Measurements from ENCODE around the gene WDR54.

The WDR54 gene

GRCh38 chr2:74429487-74430451 is 8.2 kb downstream of the WDR54 start:
- Histone ChIP-seq H3K4me3 (ENCODE audit: insufficient read length, low read depth) (no peak overlapping the region), H3K27me3 (ENCODE audit: insufficient read depth, insufficient read length) (no peaks in the 10 kb centered on the region), H3K9me3 (ENCODE audit: insufficient read depth, low read length) (no peaks in the 10 kb centered on the region), H3K36me3 (ENCODE audit: insufficient read depth, insufficient read length, low read length) (peaks cover 77% of the 10 kb centered on the region), H3K9ac (ENCODE audit: insufficient read length, low read depth) (no peak overlapping the region), H3K4me1 (ENCODE audit: insufficient read depth, insufficient read length) (peaks cover 2% of the 10 kb centered on the region)
- DNase-seq (ENCODE audit: low read depth, low spot score) = no peak
- TF ChIP-seq SUZ12 (IDR thresholded peaks at IDR 0.05; ENCODE audit: extremely low read depth, insufficient read depth, insufficient read length) (no peak), ZNF274 (IDR thresholded peaks at IDR 0.05; ENCODE audit: low read depth, low read length) (no peak), YY1 (IDR thresholded peaks at IDR 0.05; ENCODE audit: insufficient read depth, insufficient read length) (no peak)

- no peak for TF ChIP-seq ZNF274 (IDR thresholded peaks at IDR 0.05; ENCODE audit: low read depth, low read length)
- no peak for TF ChIP-seq SUZ12 (IDR thresholded peaks at IDR 0.05; ENCODE audit: extremely low read depth, insufficient read depth, insufficient read length)
- Histone ChIP-seq H3K9me3 (ENCODE audit: insufficient read depth, low read length) (no peaks in the 10 kb centered on the region), H3K36me3 (ENCODE audit: insufficient read depth, insufficient read length, low read length) (peaks cover 73% of the 10 kb centered on the region), H3K27me3 (ENCODE audit: insufficient read depth, insufficient read length) (no peaks in the 10 kb centered on the region), H3K4me3 (ENCODE audit: insufficient read length, low read depth) (no peak overlapping the region), H3K9ac (ENCODE audit: insufficient read length, low read depth) (no peak overlapping the region), H3K4me1 (ENCODE audit: insufficient read depth, insufficient read length) (peaks cover 2% of the 10 kb centered on the region)
- DNase-seq (ENCODE audit: low read depth, low spot score) = no peak
These were observed 9.0 kb downstream of the WDR54 start for GRCh38 chr2:74430502-74430901.

- Histone ChIP-seq H3K27me3 (ENCODE audit: insufficient read depth, insufficient read length) (no peaks in the 10 kb centered on the region), H3K9ac (ENCODE audit: insufficient read length, low read depth) (no peak overlapping the region), H3K36me3 (ENCODE audit: insufficient read depth, insufficient read length, low read length) (peaks cover 46% of the 10 kb centered on the region), H3K4me1 (ENCODE audit: insufficient read depth, insufficient read length) (peaks cover 9% of the 10 kb centered on the region), H3K4me3 (ENCODE audit: insufficient read length, low read depth) (no peak overlapping the region), H3K9me3 (ENCODE audit: insufficient read depth, low read length) (no peaks in the 10 kb centered on the region)
- DNase-seq (ENCODE audit: low read depth, low spot score) = no peak
- no peak for TF ChIP-seq ZNF274 (IDR thresholded peaks at IDR 0.05; ENCODE audit: low read depth, low read length)
- no peak for TF ChIP-seq SUZ12 (IDR thresholded peaks at IDR 0.05; ENCODE audit: extremely low read depth, insufficient read depth, insufficient read length)
These were observed 14.7 kb downstream of the WDR54 start for GRCh38 chr2:74436111-74436805.

- peaks cover 39% of the 10 kb centered on the region for H3K36me3 ChIP-seq (ENCODE audit: insufficient read depth, insufficient read length, low read length)
- no peaks in the 10 kb centered on the region for H3K27me3 ChIP-seq (ENCODE audit: insufficient read depth, insufficient read length)
- TF ChIP-seq YY1 (IDR thresholded peaks at IDR 0.05; ENCODE audit: insufficient read depth, insufficient read length) (no peak), SUZ12 (IDR thresholded peaks at IDR 0.05; ENCODE audit: extremely low read depth, insufficient read depth, insufficient read length) (no peak), ZNF274 (IDR thresholded peaks at IDR 0.05; ENCODE audit: low read depth, low read length) (no peak)
- H3K9me3 ChIP-seq (ENCODE audit: insufficient read depth, low read length) = no peaks in the 10 kb centered on the region
- no peak for DNase-seq (ENCODE audit: low read depth, low spot score)
- no peak overlapping the region for H3K4me3 ChIP-seq (ENCODE audit: insufficient read length, low read depth)
- peaks cover 9% of the 10 kb centered on the region for H3K4me1 ChIP-seq (ENCODE audit: insufficient read depth, insufficient read length)
- H3K9ac ChIP-seq (ENCODE audit: insufficient read length, low read depth) = peak overlapping the region; percentile 21
These were observed 15.5 kb downstream of the WDR54 start for GRCh38 chr2:74436848-74437695.

- H3K36me3 ChIP-seq (ENCODE audit: insufficient read depth, insufficient read length, low read length) = peaks cover 33% of the 10 kb centered on the region
- no peak overlapping the region for H3K9ac ChIP-seq (ENCODE audit: insufficient read length, low read depth)
- DNase-seq (ENCODE audit: low read depth, low spot score) = no peak
- no peaks in the 10 kb centered on the region for H3K27me3 ChIP-seq (ENCODE audit: insufficient read depth, insufficient read length)
- TF ChIP-seq YY1 (IDR thresholded peaks at IDR 0.05; ENCODE audit: insufficient read depth, insufficient read length) = no peak
- no peak for TF ChIP-seq ZNF274 (IDR thresholded peaks at IDR 0.05; ENCODE audit: low read depth, low read length)
- no peak for TF ChIP-seq SUZ12 (IDR thresholded peaks at IDR 0.05; ENCODE audit: extremely low read depth, insufficient read depth, insufficient read length)
- H3K4me3 ChIP-seq (ENCODE audit: insufficient read length, low read depth) = no peak overlapping the region
- no peaks in the 10 kb centered on the region for H3K9me3 ChIP-seq (ENCODE audit: insufficient read depth, low read length)
- peaks cover 9% of the 10 kb centered on the region for H3K4me1 ChIP-seq (ENCODE audit: insufficient read depth, insufficient read length)
These were observed 16.7 kb downstream of the WDR54 start for GRCh38 chr2:74438248-74438647.

- Histone ChIP-seq H3K27me3 (ENCODE audit: insufficient read depth, insufficient read length) (no peaks in the 10 kb centered on the region), H3K9ac (ENCODE audit: insufficient read length, low read depth) (peak overlapping the region; percentile 90), H3K36me3 (ENCODE audit: insufficient read depth, insufficient read length, low read length) (peaks cover 33% of the 10 kb centered on the region), H3K9me3 (ENCODE audit: insufficient read depth, low read length) (no peaks in the 10 kb centered on the region), H3K4me1 (ENCODE audit: insufficient read depth, insufficient read length) (peaks cover 9% of the 10 kb centered on the region), H3K4me3 (ENCODE audit: insufficient read length, low read depth) (peak overlapping the region; percentile 78)
- TF ChIP-seq YY1 (IDR thresholded peaks at IDR 0.05; ENCODE audit: insufficient read depth, insufficient read length) (no peak), SUZ12 (IDR thresholded peaks at IDR 0.05; ENCODE audit: extremely low read depth, insufficient read depth, insufficient read length) (no peak), ZNF274 (IDR thresholded peaks at IDR 0.05; ENCODE audit: low read depth, low read length) (no peak)
- no peak for DNase-seq (ENCODE audit: low read depth, low spot score)
These were observed 17.8 kb downstream of the WDR54 start for GRCh38 chr2:74439373-74439772.

All from NT2/D1 (cell line).